ENCODE data around the gene PCSK7.

The PCSK7 gene

GRCh38 chr11:117230999-117231841 is 653 bp downstream of the PCSK7 start:
- no peak for DNase-seq

- DNase-seq = no peak
Measured at GRCh38 chr11:117230286-117230961, 1.4 kb downstream of the PCSK7 start.

- DNase-seq = no peak
Measured at GRCh38 chr11:117229931-117230285, 2.0 kb downstream of the PCSK7 start.

GRCh38 chr11:117229411-117229810 is 2.5 kb downstream of the PCSK7 start:
- DNase-seq = no peak

- DNase-seq = no peak
Measured at GRCh38 chr11:117228091-117228490, 3.8 kb downstream of the PCSK7 start.

GRCh38 chr11:117226388-117227385 is 5.2 kb downstream of the PCSK7 start:
- DNase-seq = peak; percentile 74

- no peak for DNase-seq
Measured at GRCh38 chr11:117225553-117226170, 6.2 kb downstream of the PCSK7 start.

- DNase-seq = no peak
Measured at GRCh38 chr11:117223741-117224689, 7.9 kb downstream of the PCSK7 start.

- DNase-seq = no peak
Measured at GRCh38 chr11:117222991-117223740, 8.7 kb downstream of the PCSK7 start.

GRCh38 chr11:117221775-117222517 is 9.9 kb downstream of the PCSK7 start:
- peak; percentile 58 for DNase-seq

- DNase-seq = no peak
Measured at GRCh38 chr11:117220999-117221774, 10.7 kb downstream of the PCSK7 start.

- DNase-seq = no peak
Measured at GRCh38 chr11:117220568-117220967, 11.3 kb downstream of the PCSK7 start.

GRCh38 chr11:117219995-117220394 is 11.9 kb downstream of the PCSK7 start:
- DNase-seq = no peak

GRCh38 chr11:117219455-117219854 is 12.4 kb downstream of the PCSK7 start:
- DNase-seq = no peak

- no peak for DNase-seq
Measured at GRCh38 chr11:117219001-117219400, 12.9 kb downstream of the PCSK7 start.

- peak; percentile 71 for DNase-seq
Measured at GRCh38 chr11:117218133-117218915, 13.5 kb downstream of the PCSK7 start.

- peak; percentile 80 for DNase-seq
Measured at GRCh38 chr11:117217141-117218084, 14.5 kb downstream of the PCSK7 start.
